Myocyte (in vitro differentiated cells): ENCODE measurements around the gene TMPO. TPM values are rescaled to one million over a fixed set of nuclear protein-coding genes. Genes with fewer than 3 reads are reported as not detected.
"Not testable (repeated sequence)": the region's sequence is repeated elsewhere in the genome, so short reads cannot be mapped to it uniquely, and the experiment has no call there.

Source experiments
- DNase-seq: peaks from one replicate; pipeline ENCODE4 v3.0.0-alpha.2; 2012; ENCODE audit warnings: low read depth
- total RNA-seq: library from RNA; depleted of rRNA; stranded (reverse); fragments of >200 nt; gene quantifications from 2 replicates; pipeline ENCODE4 v1.2.3, GENCODE V29; 2014

The TMPO gene
- total RNA-seq, 1 donor from 2014 or later: 35.8 TPM

DNA sequence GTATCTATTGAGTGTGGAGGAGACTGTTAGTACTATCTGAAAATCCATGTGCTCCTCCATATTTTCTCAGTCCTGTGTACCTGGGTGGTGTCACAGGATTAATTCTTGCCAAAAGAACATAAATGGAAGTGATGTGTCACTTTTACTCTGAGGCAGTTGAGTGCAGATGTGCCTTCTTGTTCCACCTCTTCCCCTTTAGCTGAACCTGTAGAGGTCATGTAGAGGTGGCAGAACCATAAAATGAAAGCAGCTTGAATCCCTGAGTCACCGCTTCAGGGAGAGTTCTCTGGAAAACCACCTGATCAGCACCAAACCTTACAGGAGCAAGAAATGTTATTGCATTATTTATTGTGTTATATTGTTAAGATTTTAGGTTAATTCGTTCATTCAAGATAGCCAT lies 63.4 kb downstream of the TMPO start:
- no peak for DNase-seq

GRCh38 chr12:98579347-98579746 lies 64.0 kb downstream of the TMPO start:
- no peak for DNase-seq

DNA sequence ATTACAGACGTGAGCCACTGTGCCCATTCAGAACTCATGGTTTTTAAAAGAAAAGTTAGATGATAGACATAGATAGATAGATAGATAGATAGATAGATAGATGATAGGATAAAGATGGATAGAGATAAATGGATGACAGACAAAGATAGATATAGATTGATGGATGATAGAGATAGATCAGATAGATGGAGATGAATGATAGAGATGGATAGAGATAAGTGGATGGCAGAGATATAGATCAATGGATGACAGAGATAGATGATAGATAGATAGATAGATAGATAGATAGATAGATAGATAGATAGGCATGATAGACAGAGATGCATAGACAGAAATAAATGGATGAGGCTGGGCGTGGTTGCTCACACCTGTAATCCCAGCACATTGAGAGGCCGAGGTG lies 64.4 kb downstream of the TMPO start:
- no peak for DNase-seq

- no peak for DNase-seq
Observed at GRCh38 chr12:98580695-98581094, 65.3 kb downstream of the TMPO start.

DNA sequence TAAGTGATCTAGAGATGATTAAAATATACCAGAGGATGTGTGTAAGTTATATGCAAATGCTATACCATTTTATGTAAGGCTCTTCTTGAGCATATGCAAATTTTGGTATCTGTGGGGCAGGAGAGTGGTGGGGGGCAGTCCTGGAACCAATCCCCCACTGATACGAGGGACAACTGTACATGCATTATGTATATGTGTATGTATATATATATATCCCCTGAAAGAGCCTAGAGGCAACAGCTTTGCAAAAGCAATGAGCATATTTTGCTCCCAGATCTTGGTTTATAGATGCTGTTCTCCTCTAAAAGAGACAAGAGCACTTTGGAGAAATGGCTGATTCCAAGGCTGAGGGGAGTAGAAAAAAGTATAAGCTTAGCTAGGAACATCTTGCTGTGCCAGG lies 65.7 kb downstream of the TMPO start:
- no peak for DNase-seq

- DNase-seq: peak; percentile 13
Observed at GRCh38 chr12:98582093-98582492, 66.7 kb downstream of the TMPO start.

GRCh38 chr12:98587084-98587483 lies 71.7 kb downstream of the TMPO start:
- DNase-seq: no peak

GRCh38 chr12:98591209-98591608 lies 75.8 kb downstream of the TMPO start:
- DNase-seq: no peak

DNA sequence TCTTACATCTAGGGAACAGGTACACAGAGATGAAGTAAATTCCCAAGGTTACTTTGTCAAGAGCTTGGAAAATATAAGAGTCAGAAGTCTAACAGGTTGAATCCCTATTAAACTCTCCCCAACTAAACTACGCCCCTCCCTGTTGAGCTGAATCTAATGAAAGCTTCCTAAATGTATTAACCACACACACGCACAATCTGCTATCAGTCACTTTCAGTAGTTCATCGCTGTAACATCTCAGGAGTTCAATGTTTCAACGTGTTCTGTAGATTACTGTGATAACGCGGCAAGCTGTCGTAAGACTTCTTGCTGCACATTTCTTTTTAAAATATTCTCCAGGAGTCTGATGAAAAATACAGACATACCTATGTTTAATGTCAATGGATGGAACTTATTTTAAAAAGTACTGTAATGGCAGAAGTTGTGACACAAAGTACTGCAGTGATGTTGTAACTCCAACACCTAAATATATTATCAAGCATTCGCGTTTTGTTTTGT lies 77.5 kb downstream of the TMPO start:
- DNase-seq: no peak

DNA sequence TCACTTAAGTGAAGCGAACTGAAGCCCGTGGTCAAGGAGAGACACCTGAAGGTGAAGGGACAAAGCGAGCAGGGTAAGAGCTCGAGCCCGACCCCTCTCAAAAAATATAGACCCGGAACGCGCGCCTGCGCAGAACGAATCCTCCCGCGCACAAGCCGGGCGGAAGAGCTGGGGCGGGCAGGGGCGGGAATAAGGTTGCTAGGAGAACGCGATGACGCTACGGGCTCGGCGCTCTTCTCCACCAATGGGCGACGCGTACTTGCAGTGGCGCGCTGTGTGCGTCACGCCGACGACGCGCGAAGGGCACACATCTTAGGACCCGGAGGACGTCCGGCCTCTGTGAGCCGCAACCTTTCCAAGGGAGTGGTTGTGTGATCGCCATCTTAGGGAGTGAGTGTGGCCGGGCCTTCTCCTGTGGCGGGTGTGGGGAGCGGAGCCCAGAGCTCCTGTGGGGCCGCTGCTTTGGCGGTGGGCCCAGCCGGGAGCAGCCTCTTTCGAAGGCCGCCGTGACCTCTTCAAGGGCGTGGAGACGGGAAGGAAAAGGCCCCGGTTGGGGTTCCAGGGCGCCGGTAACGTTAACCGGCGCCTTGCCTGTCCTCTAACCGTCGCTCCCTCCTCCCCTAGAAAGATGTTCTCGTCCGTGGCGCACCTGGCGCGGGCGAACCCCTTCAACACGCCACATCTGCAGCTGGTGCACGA lies 78.1 kb downstream of the TMPO start, which contains the start of gene SLC25A3:
TSS of gene SLC25A3 (plus strand) at position 336 of the 699 bp plus-strand sequence. CDS start at position 629, 293 bp downstream.
- DNase-seq: peak; percentile 98

DNA sequence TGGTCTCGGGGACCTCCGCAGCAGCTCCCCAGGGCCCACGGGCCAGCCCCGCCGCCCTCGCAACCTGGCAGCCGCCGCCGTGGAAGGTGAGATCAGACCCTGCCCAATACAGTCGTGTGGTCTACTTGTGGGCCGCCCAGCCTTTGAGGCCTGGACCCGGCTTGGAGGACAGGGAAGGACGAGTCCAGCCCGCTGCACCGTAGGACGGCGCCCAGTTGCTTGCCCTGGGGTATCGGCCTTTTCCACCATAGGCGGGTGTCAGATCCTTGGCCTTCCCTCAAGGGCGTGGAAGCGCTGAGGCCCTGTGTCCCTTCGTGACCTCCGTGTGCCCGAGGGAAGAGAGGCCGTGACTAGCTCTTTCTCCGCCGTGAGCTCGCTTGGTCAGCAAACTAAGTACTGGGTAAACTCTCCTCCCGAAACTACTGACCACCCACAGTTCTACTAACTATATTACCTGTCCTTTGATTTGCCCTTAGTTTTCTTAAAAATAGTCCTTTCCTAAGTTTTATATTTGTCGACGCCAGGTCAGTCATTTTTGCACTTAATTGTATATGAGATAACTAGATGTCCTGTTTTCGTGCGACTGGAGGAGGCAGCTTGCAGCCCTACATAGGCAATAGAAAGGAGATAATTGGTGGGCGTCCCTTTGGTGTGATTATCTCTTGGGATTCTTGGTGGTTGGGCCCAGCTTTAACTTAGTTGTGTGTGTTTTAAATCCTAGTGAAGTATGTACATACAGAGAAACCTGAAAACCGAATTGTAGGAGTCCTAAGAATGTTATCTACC lies 78.9 kb downstream of the TMPO start:
- peak; percentile 56 for DNase-seq

- peak; percentile 49 for DNase-seq
Observed at GRCh38 chr12:98595243-98595988, 80.0 kb downstream of the TMPO start.

DNA sequence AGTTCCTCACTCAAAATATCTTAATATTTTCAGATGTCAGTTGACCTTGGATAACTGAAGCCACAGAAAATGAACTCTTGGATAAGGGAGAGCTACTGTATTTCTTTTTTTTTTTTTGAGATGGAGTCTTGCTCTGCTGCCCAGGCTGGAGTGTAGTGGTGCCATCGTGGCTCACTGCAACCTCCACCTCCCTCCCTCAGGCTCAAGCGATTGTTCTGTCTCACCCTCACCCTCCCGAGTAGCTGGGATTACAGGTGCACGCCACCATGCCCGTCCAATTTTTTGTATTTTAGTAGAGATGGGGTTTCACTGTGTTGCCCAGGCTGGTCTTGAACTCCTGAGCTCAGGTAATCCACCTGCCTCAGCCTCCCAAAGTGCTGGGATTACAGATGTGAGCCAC lies 81.9 kb downstream of the TMPO start:
- DNase-seq: not testable (repeated sequence)

Other genes starting within 250 kb of the TMPO start
- 914 and 1,102 TPM in 2 replicates for gene SLC25A3, start 78.1 kb downstream of the TMPO start, total RNA-seq
- 31.7 and 36.9 TPM in 2 replicates for gene IKBIP, start 129.2 kb downstream of the TMPO start, total RNA-seq
- 11.3 and 17.7 TPM in 2 replicates for gene APAF1, start 129.7 kb downstream of the TMPO start, total RNA-seq